GM12865 (cell line): ENCODE measurements around the gene PLEKHM2.

Experiments
- DNase-seq: peaks from one replicate; pipeline ENCODE4 v3.0.0; 2010; ENCODE audit warnings: low read depth
- H3K4me3 ChIP-seq: 2 replicates; pipeline ENCODE4 v1.5.1; 2011; ENCODE audit warnings: mild to moderate bottlenecking, low read depth, low read length, control low read depth
- TF ChIP-seq, protein P1 (sequence below): IDR thresholded peaks from 2 replicates; pipeline ENCODE4 v1.5.1; 2011; ENCODE audit warnings: low read length, control low read depth, low read depth, inconsistent platforms; ENCODE audit not compliant: insufficient read depth; ENCODE audit errors: missing control alignments

PLEKHM2 gene

GRCh38 chr1:15674386-15675159, 9.5 kb upstream of the PLEKHM2 start:
- TF ChIP-seq, protein P1, sequence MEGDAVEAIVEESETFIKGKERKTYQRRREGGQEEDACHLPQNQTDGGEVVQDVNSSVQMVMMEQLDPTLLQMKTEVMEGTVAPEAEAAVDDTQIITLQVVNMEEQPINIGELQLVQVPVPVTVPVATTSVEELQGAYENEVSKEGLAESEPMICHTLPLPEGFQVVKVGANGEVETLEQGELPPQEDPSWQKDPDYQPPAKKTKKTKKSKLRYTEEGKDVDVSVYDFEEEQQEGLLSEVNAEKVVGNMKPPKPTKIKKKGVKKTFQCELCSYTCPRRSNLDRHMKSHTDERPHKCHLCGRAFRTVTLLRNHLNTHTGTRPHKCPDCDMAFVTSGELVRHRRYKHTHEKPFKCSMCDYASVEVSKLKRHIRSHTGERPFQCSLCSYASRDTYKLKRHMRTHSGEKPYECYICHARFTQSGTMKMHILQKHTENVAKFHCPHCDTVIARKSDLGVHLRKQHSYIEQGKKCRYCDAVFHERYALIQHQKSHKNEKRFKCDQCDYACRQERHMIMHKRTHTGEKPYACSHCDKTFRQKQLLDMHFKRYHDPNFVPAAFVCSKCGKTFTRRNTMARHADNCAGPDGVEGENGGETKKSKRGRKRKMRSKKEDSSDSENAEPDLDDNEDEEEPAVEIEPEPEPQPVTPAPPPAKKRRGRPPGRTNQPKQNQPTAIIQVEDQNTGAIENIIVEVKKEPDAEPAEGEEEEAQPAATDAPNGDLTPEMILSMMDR: no peak
- DNase-seq: no peak
- no peak overlapping the region for H3K4me3 ChIP-seq

DNA sequence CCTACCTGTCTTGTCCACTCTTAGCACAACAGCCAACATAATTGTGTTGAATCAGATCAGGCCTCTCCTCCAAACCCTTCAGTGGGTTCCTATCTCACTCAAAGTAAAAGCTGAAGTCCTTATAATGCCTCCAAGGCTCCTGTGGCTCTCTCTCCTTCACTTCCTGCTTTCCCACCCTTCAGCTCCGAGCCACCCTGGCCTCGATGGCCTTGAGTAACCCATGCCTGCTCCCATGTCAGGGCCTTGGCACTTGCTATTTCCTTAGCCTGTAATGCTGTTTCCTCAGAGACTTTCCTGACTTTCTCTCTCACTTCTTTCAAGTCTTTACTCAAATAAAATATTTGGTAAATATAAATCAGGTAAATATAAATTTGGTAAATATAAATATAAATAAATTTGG, 8.1 kb upstream of the PLEKHM2 start:
- TF ChIP-seq, protein P1: no peak
- DNase-seq: no peak
- no peak overlapping the region for H3K4me3 ChIP-seq

DNA sequence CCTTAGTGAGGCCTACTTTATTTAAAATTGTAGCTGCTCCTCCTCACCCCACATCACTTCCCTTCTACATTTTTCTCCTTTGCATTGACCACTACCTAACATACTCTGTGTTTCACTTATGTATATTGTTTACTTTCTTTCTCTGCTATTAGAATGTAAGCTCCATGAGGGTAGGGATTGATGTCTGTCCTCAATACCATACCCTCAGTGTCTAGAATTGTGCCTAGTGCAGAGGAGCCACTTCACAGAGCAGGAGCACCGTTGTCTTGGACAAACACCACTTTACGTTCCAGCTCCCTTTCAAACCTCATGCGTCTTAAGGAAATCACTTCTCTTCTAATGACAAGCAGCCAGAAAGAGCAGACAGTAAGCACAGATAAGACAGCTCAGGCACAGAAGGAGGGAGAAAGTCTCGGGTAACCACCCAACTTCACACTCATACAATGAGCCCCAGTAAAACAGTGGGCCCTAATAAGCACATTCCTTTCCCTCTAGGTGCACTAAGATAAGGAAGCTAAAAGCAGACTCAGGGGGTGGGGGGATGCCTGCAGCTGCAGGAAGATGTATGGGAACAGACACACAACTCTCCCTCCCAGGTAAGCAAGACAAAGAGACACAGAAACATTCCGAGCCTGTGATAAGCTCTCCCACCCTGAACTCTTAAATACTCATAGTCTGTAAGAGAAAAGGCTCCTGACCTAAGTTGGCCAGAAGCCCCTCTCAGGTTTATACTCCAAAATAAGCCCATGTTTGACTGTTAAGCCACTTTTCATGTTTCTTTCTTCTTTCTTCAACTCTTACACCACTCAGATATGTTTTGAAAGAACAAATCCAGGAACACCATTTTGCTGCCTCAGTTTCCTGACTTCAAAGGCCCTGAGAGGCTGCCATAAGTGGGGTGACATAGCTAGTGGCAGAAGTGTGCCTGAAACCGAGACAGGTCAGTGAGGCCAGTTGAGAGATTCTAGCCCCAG, 7.1 kb upstream of the PLEKHM2 start:
- no peak for DNase-seq
- TF ChIP-seq, protein P1: no peak
- H3K4me3 ChIP-seq: no peak overlapping the region

DNA sequence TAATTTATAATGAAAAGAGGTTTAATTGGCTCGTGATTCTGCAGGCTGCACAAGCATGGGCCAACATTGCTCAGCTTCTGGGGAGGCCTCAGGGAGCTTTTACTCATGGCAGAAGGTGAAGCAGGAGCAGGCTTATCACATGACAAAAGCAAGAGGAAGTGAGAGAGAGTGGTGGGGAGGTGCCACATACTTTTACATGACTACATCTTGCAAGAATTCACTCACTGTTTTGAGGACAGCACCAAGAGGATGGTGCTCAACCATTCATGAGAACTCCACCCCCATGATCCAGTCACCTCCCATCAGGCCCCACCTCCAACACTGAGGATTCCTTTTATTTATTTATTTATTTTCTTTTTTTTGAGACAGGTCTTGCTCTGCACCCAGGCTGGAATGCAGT, 5.5 kb upstream of the PLEKHM2 start:
- H3K4me3 ChIP-seq: no peak overlapping the region
- TF ChIP-seq, protein P1: no peak
- DNase-seq: peak; percentile 75

GRCh38 chr1:15680131-15680530, 4.0 kb upstream of the PLEKHM2 start:
- H3K4me3 ChIP-seq: no peak overlapping the region
- no peak for DNase-seq
- TF ChIP-seq, protein P1: no peak

DNA sequence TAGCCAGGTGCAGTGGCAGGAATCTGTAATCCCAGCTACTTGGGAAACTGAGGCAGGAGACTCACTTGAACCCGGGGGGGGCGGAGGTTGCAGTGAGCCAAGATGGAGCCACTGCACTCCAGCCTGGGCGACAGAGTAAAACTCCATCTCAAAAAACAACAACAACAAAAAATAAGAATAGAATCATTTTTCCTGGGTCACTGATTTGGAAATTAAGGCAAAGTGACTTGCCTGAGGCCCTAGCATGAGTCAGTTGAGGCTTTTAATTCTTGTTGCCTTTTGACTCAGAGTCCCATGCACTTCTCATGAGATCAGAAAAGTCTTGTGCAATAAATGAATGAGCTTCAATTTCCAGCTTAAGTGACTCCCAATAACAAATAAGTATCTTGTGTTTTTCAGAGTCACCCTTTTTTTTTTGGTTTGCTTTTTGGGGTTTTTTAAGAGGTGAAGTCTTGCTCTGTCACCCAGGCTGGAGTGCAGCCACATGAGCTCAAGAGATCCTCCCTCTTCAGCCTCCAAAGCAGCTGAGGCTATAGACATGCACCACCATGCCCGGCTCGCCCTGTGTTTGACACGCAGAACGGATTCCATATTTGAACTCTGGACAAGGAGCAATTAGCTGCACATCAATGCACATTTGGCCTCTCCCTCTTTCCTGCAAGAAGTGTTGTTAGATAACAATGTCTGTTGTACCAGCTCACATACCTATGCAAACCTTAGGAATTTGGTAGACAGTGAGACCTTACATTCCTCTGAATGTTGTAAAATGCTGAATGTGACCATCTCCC, 3.4 kb upstream of the PLEKHM2 start:
- DNase-seq: peak; percentile 48
- TF ChIP-seq, protein P1: no peak
- no peak overlapping the region for H3K4me3 ChIP-seq
